RPMI7951 (cell line): ENCODE measurements around the gene TREM2. TPM values are rescaled to one million over a fixed set of nuclear protein-coding genes. Genes with fewer than 3 reads are reported as not detected.
"Not testable (repeated sequence)": the region's sequence is repeated elsewhere in the genome, so short reads cannot be mapped to it uniquely, and the experiment has no call there.

Experiments used
- DNase-seq: peaks from one replicate; pipeline ENCODE4 v3.0.0-alpha.2; 2012; ENCODE audit warnings: low read depth
- total RNA-seq: library from RNA; depleted of rRNA; stranded (reverse); fragments of >200 nt; shearing (Covaris generic); gene quantifications from 2 replicates; pipeline ENCODE4 v1.2.3, GENCODE V29; 2014; rRNA removed

The TREM2 gene
- 0.39 TPM in 1 of 2 replicates, not detected in the other for total RNA-seq

DNA sequence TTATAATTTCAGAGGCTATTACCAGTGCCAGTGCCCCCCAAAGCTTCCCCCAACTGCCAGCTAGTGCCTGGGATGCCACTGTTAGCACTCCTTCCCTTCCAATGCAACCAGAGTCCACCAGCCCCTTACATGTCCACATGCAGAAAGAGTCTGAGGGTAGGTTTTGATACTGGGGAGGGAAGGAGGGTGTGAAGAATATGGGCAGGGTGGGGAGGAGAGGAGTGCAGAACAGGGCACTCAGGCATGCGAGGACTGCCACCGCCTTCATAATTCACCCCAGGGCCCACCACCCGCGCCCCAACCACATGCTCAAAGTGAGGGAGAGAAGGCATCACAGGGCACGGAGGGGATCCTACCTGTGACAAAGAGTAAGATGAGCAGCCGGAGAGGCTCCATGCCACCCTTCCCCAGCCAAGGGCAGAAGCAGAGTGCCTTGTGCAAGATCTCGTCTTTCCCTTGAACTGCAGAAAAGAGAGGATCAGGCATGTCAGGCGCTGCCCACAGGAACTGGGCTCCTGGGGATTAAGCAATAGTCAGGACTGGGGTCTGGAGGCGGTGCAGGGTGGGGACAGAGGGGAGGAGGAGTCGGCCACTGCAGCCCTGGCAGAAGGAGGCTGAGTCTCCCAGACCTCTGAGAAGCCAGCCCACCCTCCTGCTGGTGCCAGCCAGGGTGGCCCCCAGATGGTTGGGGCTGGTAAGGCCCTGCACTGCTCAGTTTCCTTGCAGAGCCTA, at the start of gene TREM2:
TSS of gene TREM2 (minus strand) at position 430 of the 732 bp plus-strand sequence. CDS start at position 396, 34 bp downstream.
- no peak for DNase-seq

DNA sequence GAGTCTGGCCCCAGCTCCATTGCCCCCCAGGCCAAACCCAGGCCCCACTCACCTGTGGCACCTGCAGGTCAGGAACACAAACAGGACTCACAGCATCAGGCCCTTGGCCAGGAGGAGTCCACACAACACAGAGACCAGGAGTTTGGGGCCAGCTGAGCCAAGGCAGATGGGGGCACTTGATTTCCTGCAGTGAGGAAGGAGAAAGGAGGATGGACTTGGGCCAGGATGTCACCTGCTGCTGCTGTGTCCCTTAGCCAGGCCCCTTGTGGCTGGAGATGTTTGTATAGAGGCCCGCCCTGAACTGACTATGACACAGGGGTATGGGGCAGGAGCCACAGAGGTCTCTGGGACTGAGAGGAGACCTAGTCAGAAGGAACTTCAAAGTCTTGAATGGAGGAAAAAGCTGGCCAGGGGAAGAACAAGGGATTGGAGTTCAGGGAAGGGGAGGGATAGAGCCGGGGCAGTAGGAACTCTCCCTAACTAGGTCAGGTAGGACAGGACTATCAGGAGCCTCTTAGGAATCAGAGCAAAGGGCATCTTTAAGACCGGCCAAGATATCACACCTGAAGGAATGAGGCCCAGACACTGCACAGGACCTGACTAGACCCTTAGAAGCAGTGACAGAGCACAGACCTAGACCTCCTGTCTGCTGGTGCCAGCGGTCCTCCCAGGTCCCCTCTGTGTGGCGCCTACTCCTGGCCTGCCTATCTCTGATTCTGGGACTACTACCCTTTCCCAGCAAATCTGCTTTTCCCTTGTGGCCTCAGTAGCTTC, 46.8 kb upstream of the TREM2 start:
- no peak for DNase-seq

GRCh38 chr6:41208439-41209106, 45.7 kb upstream of the TREM2 start:
- DNase-seq, result no peak

DNA sequence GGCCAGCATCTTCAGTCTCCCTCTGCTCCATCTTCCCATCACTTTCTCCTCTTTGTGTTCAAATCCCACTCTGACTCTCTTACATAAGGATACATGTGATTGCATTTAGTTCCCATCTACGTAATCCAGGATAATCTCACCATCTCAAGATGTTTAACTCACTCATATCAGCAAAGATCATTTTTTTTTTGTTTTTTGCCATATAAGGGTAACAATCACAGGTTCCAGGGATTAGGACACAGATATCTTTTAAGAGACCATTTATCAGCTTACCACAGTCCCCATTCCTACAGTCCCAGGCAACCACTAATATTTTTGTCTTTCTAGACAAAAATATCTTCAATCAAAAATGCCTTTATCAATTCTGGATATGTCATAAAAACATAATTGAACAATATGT, 41.2 kb upstream of the TREM2 start:
- DNase-seq, result no peak

DNA sequence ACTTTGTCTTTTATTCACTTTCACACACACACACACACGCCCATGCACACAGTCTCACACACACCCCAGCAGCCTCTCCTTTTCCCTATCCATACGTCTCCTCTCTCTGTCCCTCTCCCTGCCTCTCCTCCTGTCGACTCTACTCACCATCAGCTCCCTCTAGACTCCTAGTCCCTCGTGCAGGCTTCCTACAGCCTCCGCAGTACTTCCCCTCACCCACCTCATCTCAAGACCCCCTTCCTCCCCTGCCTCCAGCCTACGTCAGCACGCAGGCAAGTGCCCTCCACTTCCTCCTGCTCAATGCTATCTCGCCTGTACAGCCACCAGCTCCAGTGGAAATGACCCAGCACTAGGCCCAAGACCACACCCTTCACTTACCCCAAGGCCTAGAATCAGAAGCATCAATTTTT, 38.9 kb upstream of the TREM2 start:
- no peak for DNase-seq

GRCh38 chr6:41200901-41201763, 38.2 kb upstream of the TREM2 start, which contains the start of gene TREML2:
TREML2 (minus strand) TSS chr6:41201149; CDS start chr6:41201008, 141 bp downstream.
- no peak for DNase-seq

GRCh38 chr6:41200296-41200900, 37.5 kb upstream of the TREM2 start:
- peak; percentile 9 for DNase-seq

GRCh38 chr6:41199552-41200246, 36.8 kb upstream of the TREM2 start:
- no peak for DNase-seq

DNA sequence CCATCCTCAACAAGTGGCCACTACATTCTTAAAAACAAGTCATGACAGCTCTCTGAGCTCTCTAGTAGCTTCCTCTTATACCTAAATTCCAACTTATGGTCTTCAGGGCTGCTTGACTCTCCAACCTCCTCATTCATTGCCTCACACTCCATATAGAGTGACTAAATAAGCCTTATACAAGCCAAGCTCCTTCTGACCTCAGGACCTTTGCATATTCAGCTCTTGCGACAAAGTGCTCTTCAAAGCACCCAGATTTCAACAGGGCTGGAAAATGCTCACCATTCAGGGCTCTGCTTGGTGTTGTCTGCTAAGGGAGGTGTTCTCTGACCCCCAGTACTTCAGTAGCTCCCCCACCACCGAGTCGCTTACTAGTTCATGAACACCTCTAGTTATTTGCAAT, 34.3 kb upstream of the TREM2 start:
- no peak for DNase-seq

DNA sequence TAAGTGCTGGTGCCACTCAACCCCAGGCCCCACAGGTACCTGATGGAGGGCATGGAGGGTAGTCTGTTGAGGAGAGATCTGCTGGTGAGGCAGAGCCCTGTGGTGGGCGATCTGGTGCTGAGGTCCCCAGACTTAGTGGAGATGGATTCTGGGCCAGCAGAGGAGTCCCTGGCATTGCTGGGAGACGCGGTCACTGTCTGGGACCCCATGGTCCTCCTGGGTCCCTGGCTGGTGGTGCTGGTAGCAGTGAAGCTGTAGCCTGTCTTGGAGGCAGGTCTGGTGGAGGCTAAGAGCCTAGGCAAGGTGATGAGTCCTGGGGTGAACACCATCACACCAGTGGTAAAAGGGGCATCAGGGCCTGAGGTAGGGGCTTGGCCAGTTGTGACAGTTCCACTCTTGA, 31.5 kb upstream of the TREM2 start:
- DNase-seq, result no peak

GRCh38 chr6:41193884-41194283, 31.0 kb upstream of the TREM2 start:
- DNase-seq, result no peak

- no peak for DNase-seq
These were observed 30.3 kb upstream of the TREM2 start for GRCh38 chr6:41193171-41193734.

GRCh38 chr6:41191569-41191968, 28.7 kb upstream of the TREM2 start:
- no peak for DNase-seq

GRCh38 chr6:41190791-41191190, 27.9 kb upstream of the TREM2 start:
- DNase-seq, result no peak

GRCh38 chr6:41189967-41190366, 27.1 kb upstream of the TREM2 start:
- DNase-seq, result no peak

- not testable (repeated sequence) for DNase-seq
These were observed 26.1 kb upstream of the TREM2 start for GRCh38 chr6:41189046-41189445.

GRCh38 chr6:41187924-41188886, 25.3 kb upstream of the TREM2 start:
- no peak for DNase-seq

GRCh38 chr6:41186031-41186562, 23.2 kb upstream of the TREM2 start:
- DNase-seq, result no peak

DNA sequence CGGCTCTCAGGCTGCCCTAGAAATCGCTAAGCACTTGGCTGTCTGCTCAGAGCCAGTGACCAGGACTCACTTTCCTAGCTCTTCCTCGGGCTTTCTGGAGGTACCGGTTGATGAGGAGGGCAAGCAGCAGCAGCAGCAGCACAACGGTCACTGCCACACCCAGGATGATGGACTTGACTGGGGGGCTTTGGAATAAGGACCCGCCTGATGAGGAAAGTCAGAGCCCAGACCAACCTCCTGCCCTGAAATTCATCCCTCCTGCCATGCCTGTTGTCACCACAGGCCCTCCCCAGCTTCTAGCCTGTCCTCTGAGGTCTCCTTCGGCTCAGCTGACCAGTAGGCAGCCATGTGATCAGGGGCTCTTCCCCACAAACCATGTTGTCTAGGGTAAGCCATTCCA, 21.8 kb upstream of the TREM2 start:
- no peak for DNase-seq
